GM13977 (cell line): ENCODE results near the gene ADGRL1.

Experiments used
- DNase-seq: peaks from one replicate; pipeline ENCODE4 v3.0.0; 2012; ENCODE audit warnings: low spot score
- in situ Hi-C: fragments of 300-500 bp; cut with MboI; formaldehyde crosslinking; loops from one replicate; pipeline ENCODE4 v1.12.0; 2022; ENCODE audit warnings: low sequenced_read_pairs, low pct_unique_long_range_greater_than_20kb, mixed read lengths, inconsistent platforms; ENCODE audit not compliant: unreplicated experiment
- TF ChIP-seq, protein P1 (sequence below): IDR thresholded peaks from 2 replicates; pipeline ENCODE4 v1.5.1; 2012; ENCODE audit warnings: mild to moderate bottlenecking, control low read depth; ENCODE audit not compliant: insufficient read depth; ENCODE audit errors: extremely low read depth, missing control alignments

Gene ADGRL1

DNA sequence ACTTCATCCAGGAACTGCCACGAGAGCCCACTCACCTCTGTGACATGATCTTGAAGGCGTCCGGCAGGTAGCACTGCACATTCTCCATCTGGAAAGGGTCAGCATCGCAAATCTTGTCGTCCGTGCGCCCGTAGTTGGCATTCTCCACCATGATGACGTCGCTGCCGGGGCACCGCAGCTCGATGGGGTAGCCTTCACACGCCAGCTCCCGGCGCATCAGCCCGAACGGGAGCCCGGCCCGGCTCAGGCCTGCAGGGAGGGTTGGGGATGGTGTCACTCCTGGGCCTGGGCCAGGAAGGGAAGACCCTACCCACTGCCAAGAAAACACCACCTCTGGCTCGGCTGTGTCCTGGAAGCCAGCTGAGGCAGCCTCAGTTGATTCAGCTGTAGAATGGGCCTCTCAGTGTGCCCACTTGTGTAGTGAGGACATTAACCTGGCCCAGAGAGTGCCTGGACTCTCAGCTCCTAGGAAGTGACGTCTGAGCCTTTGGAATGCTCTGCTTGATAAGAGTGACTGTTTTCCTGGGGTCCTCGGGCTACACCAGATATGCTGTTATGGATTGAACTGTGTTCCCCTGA lies 28.4 kb downstream of the ADGRL1 start:
- TF ChIP-seq, protein P1, sequence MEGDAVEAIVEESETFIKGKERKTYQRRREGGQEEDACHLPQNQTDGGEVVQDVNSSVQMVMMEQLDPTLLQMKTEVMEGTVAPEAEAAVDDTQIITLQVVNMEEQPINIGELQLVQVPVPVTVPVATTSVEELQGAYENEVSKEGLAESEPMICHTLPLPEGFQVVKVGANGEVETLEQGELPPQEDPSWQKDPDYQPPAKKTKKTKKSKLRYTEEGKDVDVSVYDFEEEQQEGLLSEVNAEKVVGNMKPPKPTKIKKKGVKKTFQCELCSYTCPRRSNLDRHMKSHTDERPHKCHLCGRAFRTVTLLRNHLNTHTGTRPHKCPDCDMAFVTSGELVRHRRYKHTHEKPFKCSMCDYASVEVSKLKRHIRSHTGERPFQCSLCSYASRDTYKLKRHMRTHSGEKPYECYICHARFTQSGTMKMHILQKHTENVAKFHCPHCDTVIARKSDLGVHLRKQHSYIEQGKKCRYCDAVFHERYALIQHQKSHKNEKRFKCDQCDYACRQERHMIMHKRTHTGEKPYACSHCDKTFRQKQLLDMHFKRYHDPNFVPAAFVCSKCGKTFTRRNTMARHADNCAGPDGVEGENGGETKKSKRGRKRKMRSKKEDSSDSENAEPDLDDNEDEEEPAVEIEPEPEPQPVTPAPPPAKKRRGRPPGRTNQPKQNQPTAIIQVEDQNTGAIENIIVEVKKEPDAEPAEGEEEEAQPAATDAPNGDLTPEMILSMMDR, result no peak
- in situ Hi-C loops, result no loop called here
- no peak for DNase-seq

DNA sequence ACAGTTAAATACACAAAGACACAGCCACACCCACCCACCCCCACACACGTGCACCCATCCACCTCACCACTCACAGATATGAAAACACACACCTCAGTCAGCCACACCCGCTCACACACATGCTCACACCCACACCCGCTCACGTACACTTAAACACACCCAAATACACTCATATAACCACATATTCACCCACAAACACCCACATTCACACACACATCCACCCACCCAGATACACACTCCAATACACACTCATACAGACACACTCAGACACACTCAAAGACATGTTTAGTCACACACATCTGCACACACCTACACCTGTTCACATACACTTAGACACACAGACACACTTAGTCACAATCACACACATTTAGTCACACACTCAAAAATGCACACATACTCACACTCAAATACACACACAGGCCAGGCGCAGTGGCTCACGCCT lies 30.6 kb downstream of the ADGRL1 start:
- in situ Hi-C loops, result no loop called here
- TF ChIP-seq, protein P1, result no peak
- no peak for DNase-seq

DNA sequence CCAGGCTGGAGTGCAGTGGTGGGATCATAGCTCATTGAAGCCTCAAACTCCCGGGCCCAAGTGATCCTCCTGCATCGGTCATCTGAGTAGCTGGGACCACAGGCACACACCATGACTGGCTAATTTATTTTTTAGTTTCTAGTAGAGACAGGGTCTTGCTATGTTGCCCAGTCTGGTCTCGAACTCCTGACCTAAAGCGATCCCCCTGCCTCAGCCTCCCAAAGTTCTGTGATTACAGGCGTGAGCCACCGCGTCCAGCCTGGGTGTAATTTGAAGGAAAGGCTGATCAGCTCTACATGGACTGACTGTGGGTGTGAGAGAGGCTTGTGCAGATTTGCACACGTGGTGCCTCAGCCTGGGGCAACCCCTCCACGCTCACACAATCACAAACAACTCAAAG lies 31.1 kb downstream of the ADGRL1 start:
- DNase-seq, result no peak
- TF ChIP-seq, protein P1, result no peak
- in situ Hi-C loops, result no loop called here

DNA sequence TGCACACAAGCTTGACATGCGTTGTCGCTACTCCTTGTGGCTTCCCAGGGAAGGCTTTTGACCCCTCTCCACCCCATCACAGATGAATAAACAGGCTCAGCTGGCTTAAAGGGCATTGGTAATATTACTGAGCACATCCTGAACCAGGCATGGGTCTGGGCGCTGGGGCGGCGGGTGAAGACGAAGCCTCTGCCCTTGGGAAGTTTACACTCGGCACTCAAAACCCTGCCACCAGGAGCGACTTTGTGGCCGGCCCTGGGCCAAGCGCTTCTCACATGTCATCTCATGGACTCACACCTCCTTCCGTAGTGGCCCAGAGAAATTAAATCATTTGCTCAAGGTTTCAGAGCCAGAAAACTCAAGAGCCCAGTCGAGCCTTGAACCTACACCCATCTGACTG lies 37.0 kb downstream of the ADGRL1 start:
- in situ Hi-C loops, result no loop called here
- no peak for DNase-seq
- TF ChIP-seq, protein P1, result no peak

DNA sequence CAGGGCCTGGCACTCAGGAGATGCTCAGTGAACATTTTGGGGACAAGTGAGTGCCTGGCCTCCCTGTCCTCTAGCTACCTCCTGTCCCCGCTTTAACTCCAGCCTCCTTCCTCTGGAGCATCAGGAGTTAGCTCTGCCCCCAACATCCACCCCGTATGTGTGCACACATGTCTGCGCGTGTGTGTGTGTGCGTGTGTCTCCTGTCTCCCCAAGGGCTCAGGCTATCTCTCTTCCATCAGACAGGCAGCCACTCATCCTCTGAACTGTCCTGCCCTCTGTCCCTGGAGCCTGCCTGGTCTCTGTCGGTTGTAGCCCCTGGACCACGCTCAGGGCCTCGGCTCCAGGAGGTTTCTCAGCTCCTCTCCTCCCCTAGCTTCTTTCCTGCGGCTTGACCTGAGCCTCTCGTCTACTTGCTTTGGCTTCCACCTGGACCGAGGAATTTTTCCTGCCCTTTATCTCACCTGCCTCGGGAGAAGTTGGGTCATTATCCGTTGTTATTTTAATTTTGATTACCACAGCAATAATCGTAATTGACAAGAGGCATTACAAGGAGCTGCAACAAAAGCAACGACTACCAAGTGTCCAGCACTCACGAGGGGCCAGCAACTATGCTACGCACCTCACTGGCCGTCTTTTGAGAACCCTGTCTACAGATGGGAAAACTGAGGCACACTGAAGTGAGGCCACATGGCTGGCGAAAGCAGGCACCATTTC lies 37.6 kb downstream of the ADGRL1 start:
- TF ChIP-seq, protein P1, result no peak
- in situ Hi-C loops, result no loop called here
- no peak for DNase-seq

DNA sequence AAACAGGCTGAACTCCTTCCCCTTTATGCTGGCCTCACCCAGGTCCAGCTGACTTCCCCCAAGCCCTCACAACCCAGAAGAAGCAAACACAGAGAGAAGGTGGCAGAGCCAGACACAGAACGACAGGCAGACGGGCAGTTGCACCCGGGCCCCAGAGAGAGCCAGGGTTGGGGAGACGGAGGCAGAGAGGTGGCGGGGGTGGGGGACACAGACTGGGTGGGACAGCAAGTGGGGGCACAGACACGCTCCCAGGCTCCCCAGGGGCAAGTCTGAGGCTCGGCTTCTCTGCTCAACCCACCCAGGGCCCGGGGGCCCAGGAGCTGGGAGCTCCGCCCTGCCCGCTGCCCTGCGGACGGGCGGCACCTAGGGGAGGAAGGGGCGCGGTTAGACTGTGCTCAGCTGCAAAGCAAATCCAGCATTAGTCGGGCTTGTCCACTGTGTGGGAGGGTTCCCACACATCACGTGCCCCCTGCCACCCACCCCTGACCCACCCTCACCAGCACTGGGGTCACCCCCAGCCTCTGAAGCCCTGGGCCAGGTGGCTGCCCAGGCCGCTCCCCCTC lies 38.3 kb downstream of the ADGRL1 start:
- in situ Hi-C loops, result no loop called here
- no peak for DNase-seq
- TF ChIP-seq, protein P1, result peak; percentile 13
